Esophagus muscularis mucosa (tissue), 3 donors: Measurements from ENCODE around the gene IGDCC3.

Source experiments
- EP300 ChIP-seq: sonication (generic); formaldehyde crosslinking; IDR thresholded peaks from one replicate; pipeline ENCODE4 v1.6.1; 2017; ENCODE audit warnings: antibody characterized with exemption
- TF ChIP-seq, protein P1 (sequence below), 3 experiments: fragments of 200-600 bp in 2 of 3; fragments of 450-650 bp in 1 of 3; sonication (generic) in 2 of 3; IDR thresholded peaks; one replicate each; pipeline ENCODE4 v1.5.1; 2017 to 2019; ENCODE audit warnings: antibody characterized with exemption in 3 of 3, mild to moderate bottlenecking in 2 of 3, moderate library complexity in 1 of 3

DNA sequence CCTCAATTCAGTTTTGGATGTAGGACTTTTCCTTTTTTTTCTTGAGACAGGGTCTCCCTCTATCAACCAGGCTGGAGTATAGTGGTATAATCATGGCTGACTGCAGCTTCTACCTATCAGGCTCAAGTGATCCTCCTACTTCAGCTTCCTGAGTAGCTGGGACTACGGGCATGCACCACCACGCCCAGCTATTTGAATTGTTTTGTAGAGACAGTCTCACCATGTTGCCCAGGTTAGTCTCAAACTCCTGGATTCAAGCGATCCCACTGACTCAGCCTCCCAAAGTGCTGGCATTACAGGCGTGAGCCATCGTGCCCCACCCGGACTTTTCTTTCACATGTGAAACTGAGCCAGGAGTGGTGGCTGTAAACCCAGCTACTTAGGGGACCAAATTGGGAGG is 69.8 kb downstream of the IGDCC3 start:
- no peak for TF ChIP-seq EP300
- TF ChIP-seq, protein P1, sequence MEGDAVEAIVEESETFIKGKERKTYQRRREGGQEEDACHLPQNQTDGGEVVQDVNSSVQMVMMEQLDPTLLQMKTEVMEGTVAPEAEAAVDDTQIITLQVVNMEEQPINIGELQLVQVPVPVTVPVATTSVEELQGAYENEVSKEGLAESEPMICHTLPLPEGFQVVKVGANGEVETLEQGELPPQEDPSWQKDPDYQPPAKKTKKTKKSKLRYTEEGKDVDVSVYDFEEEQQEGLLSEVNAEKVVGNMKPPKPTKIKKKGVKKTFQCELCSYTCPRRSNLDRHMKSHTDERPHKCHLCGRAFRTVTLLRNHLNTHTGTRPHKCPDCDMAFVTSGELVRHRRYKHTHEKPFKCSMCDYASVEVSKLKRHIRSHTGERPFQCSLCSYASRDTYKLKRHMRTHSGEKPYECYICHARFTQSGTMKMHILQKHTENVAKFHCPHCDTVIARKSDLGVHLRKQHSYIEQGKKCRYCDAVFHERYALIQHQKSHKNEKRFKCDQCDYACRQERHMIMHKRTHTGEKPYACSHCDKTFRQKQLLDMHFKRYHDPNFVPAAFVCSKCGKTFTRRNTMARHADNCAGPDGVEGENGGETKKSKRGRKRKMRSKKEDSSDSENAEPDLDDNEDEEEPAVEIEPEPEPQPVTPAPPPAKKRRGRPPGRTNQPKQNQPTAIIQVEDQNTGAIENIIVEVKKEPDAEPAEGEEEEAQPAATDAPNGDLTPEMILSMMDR (IDR thresholded peaks at IDR 0.05): no peak
